HG03060 (cell line): ENCODE measurements around the gene NHLRC3.
A peak's percentile ranks its signal among the peaks of the same experiment; 100 is the strongest.
"Not testable (repeated sequence)": the region's sequence is repeated elsewhere in the genome, so short reads cannot be mapped to it uniquely, and the experiment has no call there.

Experiments
- ATAC-seq: cut with Tn5 transposase; IDR thresholded peaks from one replicate; pipeline ENCODE4 v1.9.1; 2021; ENCODE audit warnings: low read depth, moderate number of reproducible peaks; ENCODE audit not compliant: unreplicated experiment

NHLRC3 gene

GRCh38 chr13:39037880-39038568, at the start of gene NHLRC3, which contains the start of gene PROSER1:
Gene NHLRC3, plus strand, starts transcription at chr13:39038456. Its CDS starts 184 bp downstream, at chr13:39038640.
Gene PROSER1, minus strand, starts transcription at chr13:39038089. Its CDS starts 847 bp downstream, at chr13:39037242.
- peak; percentile 62 for ATAC-seq

GRCh38 chr13:38990693-38991092, 47.6 kb upstream of the NHLRC3 start, which contains the start of gene STOML3:
Gene STOML3, minus strand, starts transcription at chr13:38990831. Its CDS starts 110 bp downstream, at chr13:38990721.
- no peak for ATAC-seq

GRCh38 chr13:38993381-38993780, 44.9 kb upstream of the NHLRC3 start:
- no peak for ATAC-seq

- no peak for ATAC-seq
Measured at GRCh38 chr13:38998739-38999138, 39.5 kb upstream of the NHLRC3 start.

GRCh38 chr13:39006371-39007111, 31.7 kb upstream of the NHLRC3 start:
- ATAC-seq, result not testable (repeated sequence)

GRCh38 chr13:39012608-39013007, 25.6 kb upstream of the NHLRC3 start:
- ATAC-seq, result no peak

GRCh38 chr13:39013462-39013861, 24.8 kb upstream of the NHLRC3 start:
- no peak for ATAC-seq

- ATAC-seq, result peak; percentile 71
Measured at GRCh38 chr13:39016087-39016486, 22.2 kb upstream of the NHLRC3 start.

- ATAC-seq, result peak; percentile 75
Measured at GRCh38 chr13:39016787-39017186, 21.5 kb upstream of the NHLRC3 start.

- no peak for ATAC-seq
Measured at GRCh38 chr13:39020853-39021462, 17.3 kb upstream of the NHLRC3 start.

- ATAC-seq, result no peak
Measured at GRCh38 chr13:39023316-39023715, 14.9 kb upstream of the NHLRC3 start.

GRCh38 chr13:39023761-39024160, 14.5 kb upstream of the NHLRC3 start:
- ATAC-seq, result no peak

GRCh38 chr13:39025433-39025839, 12.8 kb upstream of the NHLRC3 start:
- no peak for ATAC-seq

GRCh38 chr13:39032150-39032549, 6.1 kb upstream of the NHLRC3 start:
- ATAC-seq, result no peak

- ATAC-seq, result no peak
Measured at GRCh38 chr13:39034085-39034484, 4.2 kb upstream of the NHLRC3 start.

- no peak for ATAC-seq
Measured at GRCh38 chr13:39035204-39035603, 3.1 kb upstream of the NHLRC3 start.

- ATAC-seq, result no peak
Measured at GRCh38 chr13:39035799-39036198, 2.5 kb upstream of the NHLRC3 start.

GRCh38 chr13:39036212-39036611, 2.0 kb upstream of the NHLRC3 start:
- ATAC-seq, result no peak

GRCh38 chr13:39037410-39037879, 811 bp upstream of the NHLRC3 start:
- no peak for ATAC-seq

- ATAC-seq, result peak; percentile 5
Measured at GRCh38 chr13:39038569-39039030, 344 bp downstream of the NHLRC3 start.

GRCh38 chr13:39039041-39039440, 785 bp downstream of the NHLRC3 start:
- no peak for ATAC-seq
